Activated T-cell treated with anti-CD3 and anti-CD28 coated beads, Interleukin-2, amount 50 U/mL, for 48 hours (primary cell): ENCODE measurements around the gene RPS15.
"Not testable (repeated sequence)": the region's sequence is repeated elsewhere in the genome, so short reads cannot be mapped to it uniquely, and the experiment has no call there.

Source experiments
- DNase-seq, 2 experiments: peaks; one replicate each; pipeline ENCODE4 v3.0.0-alpha.2; 2020

Gene RPS15

DNA sequence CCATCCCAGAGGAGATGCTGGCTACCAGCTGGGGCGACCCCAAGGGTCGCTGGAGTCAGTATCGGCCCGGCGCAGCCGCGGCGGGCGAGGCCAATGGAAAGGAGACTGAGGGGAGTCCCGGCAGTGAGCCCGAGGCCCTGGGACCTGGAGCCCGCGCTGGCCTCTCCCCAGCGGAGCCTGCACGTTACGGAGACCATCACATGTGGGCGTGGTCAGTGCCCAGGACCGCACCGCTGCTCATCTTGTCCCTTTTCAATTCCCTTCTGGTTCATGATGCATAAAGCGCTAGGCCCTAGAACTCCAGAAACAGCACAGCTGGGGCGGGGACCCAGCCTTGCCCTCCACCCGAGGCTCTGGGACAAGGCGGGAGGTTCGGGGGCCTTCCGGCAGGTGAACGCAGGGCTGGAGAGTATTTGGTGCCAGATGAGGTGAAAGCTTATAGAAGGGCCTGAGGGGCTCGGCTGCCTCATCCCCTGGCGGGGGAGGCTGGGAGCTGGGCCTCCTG, 32.9 kb downstream of the RPS15 start:
- peak in 1 of 2 experiments; percentile 49 for DNase-seq

GRCh38 chr19:1471515-1472160, 33.4 kb downstream of the RPS15 start:
- DNase-seq = no peak

- DNase-seq = no peak
Measured at GRCh38 chr19:1472231-1473084, 34.3 kb downstream of the RPS15 start.

DNA sequence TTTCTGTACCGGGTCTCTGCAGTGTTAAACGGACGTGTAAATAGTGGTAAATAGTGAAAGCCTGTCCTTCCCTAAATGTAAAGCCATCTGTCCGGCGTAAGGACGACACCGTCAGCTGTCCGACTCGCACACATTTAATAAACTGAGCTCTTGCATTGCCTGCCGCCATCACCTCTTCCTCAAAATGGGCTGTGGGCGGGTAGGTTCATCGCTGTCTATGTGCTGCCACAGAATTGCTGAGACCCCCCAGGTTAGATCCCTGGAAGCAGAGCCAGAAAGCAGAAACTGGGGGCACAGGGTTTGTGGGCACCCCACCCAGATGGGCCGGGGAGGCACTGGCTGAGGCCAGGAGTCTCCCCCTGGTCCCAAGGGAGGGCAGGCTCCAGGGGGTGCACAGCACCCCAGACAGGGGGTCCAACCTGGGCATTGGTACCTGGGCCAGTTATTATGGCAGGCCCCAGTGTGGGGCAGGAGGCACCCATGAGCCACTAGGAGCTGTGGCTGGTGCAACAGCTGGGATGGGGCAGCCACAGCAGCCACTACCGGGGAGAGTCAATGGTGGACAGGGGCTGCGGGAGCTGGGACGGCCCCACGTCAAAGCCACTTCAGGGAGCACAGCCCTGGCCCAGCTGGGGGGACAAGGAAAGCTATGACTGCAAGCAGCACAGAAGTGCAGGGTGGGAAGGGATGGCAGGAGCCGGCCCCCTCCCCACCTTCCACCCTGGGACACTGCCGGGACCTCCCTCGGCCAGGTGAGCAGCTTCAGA, 35.1 kb downstream of the RPS15 start:
- no peak for DNase-seq

- no peak for DNase-seq
Measured at GRCh38 chr19:1474011-1474764, 36.0 kb downstream of the RPS15 start.

DNA sequence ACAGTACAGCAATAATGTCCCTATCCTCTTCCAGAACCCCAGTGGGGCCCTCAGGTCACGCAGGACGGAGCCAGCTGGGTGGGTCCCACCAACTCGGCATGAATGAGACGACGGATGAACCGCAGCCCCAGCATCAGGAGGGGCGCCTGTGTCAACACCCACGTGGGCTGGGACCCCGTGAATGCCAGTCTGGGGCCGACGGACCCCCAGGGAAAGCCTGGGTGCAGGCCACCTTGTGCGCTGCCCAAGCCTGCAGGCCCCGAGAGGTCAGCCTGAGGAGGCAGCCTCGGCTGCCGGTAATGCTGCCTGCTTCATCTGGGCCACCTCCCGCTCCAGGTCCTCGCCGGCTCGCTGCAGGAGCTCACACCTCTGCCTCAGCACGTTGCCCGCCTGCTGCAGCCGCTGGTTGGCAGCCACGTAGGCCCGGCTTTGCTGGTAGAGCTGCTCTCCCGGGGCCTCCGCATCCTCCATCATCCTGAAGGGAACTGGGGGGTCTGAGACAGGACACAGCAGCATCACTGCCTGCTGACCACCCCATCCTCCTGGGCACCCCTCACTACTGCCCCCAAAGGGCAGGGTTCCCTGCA, 36.7 kb downstream of the RPS15 start:
- no peak for DNase-seq

- no peak for DNase-seq
Measured at GRCh38 chr19:1475751-1476437, 37.7 kb downstream of the RPS15 start.

DNA sequence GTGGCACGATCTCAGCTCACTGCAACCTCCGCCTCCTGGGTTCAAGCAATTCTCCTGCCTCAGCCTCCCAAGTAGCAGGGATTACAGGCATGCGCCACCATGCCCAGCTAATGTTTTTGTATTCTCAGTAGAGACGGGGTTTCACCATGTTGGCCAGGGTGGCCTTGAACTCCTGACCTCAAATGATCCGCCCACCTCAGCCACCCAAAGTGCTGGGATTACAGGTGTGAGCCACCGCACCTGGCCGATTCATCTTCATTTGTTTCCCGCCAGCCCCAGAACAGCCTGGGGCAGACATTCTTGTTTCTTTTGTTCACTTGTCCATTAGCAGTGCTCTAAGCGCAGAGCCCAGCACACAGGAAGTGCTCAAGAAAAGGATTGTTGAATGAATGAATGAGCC, 38.9 kb downstream of the RPS15 start:
- DNase-seq = not testable (repeated sequence)

DNA sequence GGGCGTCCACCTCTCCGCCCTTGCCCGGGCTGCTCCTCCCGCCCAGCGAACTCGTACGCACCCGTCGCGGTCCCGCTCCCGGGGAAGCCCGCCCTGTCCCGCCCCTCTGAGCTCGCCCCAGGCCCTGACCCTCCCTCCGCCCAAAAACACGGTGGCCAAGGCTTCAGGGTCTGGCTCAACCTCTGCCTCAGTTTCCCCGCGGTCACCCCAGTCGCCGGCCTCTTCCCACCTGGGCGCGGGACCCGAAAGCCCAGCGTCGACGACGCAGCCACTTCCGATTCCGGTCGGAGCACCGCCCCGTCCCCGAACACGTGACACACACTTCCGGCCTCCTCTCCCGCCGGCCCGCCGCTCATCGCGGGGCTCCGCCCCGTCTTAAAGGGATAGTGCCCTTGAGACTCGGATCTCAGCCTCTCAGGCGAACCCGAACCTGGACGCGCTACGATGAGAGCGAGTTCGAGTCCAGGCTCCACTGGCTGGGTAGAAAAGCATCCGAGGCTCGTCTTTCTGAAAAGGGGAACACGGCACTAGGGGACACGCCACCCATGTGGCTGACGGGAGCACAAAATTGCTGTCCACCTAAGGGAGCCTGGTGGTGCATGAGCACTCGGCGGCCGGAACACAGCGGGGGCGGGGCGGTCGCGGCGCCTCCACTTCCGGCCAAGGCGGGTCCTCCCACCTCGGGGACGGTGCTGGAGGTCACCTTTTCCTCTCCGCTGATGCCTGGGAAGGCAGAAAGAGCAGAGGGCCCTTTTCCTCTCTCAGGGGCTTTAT, 40.9 kb downstream of the RPS15 start, which contains the start of gene C19orf25:
Gene C19orf25 (minus strand): TSS at position 282 of the 774 bp plus-strand sequence. CDS start 312 bp downstream, outside the sequence.
- DNase-seq = peak; percentile 95 to 96

DNA sequence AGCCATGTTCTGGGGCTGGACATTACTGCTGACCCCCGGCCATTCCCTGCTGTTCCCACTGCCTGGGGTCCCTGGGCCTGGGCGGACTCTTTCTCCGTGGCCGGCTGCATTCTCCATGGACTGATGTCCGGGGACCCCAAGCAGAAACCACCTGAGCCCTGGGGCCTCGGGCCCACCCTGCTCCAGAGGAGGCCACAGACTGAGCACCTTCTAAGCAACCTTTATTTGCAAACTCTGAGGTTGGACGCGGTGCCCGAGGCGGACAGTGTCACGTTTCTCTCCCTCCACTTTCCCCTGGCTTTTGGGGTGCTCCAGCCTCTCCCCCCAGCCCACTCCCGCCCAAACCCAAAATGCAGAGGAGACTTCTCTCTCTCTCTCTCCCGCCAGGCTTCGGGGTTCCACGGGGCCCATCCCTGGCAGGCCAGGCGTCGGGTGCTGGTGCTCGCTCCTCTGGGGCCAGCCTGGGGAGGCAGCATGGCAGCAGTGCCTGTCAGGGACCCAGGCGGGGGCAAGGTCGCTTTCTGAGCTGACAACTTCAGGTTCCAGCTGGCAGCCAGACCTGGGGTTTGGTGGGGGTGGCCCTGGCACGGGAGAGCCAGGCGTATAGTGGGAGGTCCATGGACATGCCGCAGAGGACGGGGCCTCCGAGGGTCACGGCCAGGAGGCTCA, 43.2 kb downstream of the RPS15 start:
- no peak for DNase-seq

- no peak for DNase-seq
Measured at GRCh38 chr19:1481893-1482360, 43.7 kb downstream of the RPS15 start.

GRCh38 chr19:1482361-1483130, 44.4 kb downstream of the RPS15 start:
- DNase-seq = no peak

DNA sequence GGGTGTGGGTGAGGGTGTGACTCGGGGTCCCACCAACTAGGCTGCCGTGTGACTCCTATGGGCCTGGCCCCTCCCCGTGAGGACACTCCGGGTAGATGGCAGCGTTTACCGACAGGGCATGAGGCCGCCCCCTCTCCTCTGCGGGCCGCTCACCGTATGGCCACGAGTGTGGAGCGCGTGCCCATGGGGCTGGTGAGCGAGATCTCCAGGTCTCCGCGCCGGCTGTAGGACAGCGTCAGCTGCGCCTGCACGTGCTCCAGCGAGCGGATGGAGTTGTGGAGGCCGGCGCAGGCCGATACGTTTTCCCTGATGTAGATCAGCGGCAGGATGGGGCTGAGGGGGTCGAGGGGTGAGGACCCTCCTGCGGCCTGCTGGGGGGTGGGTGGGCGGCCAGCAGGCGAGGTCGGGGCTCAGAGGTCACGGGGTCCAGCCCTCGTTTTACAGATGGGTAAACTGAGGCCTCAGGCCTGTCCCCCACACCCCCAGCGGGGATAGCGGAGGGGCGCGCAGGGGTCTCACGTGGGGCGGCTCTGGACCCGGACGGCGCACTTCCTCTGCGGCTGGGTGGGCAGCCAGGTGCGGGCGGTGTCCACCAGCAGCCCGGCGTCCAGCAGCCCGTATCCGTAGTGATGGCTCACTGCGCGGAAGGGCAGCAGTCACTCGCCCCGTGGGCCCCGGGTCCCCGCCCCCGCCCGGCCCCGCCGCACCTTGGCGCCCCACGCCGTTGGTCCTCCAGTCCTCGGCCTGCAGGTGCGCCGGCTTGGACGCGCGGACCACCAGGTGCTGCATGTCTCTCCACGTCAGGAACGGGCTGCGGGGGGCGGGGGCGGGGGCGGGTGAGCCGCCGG, 45.2 kb downstream of the RPS15 start:
- no peak for DNase-seq

DNA sequence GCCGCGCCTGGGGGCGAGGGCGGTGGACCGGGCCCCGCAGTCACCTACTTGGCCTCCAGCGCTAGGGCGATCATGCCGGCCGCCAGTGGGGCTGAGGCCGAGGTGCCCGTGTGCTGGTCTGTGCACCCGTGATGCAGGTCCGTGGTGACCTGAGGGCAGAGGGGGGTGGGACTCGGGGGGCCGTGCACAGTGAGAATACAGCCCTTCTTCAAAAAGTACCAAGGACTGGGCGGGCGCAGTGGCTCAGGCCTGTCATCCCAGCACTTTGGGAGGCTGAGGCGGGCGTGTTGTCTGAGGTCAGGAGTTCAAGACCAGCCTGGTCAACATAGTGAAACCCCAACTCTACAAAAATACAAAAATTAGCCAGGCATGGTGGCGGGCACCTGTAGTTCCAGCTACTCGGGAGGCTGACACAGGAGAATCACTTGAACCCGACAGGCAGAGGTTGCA, 45.8 kb downstream of the RPS15 start:
- no peak for DNase-seq

DNA sequence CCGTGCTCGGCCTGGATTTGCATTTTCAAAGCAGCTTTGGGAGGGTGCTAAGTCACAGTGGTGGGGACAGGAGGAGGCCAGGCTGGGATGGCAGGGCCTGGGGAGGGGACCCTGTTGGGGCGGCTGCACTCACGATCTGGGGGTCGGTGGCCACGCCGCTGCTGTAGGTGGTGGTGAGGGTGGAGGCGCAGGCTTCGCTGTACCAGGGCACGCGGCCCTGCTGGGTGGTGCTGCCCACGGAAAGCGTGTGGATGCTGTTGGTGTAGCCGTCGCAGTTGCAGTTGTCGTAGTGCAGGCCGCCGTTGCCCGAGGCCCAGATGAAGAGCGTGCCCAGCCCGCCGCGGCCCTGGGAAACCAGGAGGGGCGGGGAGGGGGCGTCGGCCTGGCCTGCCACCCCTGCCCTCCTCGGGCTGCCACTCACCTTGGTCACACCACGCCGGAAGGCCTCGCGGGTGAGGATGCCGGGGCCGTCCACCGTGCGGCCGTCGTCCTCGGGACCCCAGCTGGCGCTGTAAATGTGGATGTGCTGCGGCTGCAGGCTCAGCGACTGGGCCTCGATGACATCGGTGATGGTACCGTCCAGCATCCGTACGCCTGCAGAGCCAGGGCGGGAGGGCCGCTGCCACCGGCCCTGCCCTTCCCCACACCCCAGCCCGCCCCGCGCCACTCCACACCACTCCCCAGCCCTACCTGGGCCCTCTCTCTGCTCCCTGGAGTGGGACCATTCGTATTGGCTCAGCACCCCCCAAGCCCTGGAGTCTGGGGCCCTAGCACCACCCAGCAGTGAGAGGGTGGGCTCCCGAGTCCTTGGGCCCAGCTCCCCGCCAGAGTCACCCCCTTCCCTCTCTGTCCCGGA, 48.8 kb downstream of the RPS15 start:
- DNase-seq = no peak

- DNase-seq = no peak
Measured at GRCh38 chr19:1487576-1488281, 49.5 kb downstream of the RPS15 start.

DNA sequence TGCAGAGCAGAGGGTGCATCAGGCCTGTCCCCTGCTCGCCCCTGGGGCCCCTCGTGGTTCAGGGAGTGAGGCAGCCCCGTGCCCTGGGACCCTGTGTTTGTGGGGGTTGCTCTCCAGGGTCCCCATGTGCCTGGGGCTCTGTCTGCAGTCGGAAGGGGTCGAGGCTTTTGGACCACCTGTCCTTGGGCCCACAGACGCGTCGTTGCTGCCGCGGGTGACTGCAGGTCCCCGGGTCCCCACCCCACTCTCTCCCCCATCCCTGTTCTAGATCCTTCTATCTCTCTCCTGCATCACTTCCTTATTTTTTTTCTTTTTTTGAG, 50.0 kb downstream of the RPS15 start:
- no peak for DNase-seq
